Gastroesophageal sphincter (tissue), 4 donors: Measurements from ENCODE around the gene PGR. TPM values are rescaled to one million over a fixed set of nuclear protein-coding genes. Genes with fewer than 3 reads are reported as not detected.
"Not testable (repeated sequence)": the region's sequence is repeated elsewhere in the genome, so short reads cannot be mapped to it uniquely, and the experiment has no call there.

ENCODE experiments used
- ATAC-seq: fragments of 150-250 bp; one replicate; pipeline ENCODE4 v1.9.1; 2016; ENCODE audit warnings: mild to moderate bottlenecking, moderate library complexity
- H3K27ac ChIP-seq, 4 donors: fragments of 200-600 bp; sonication (generic) in 3 of 4; 1 replicate in 3 of 4; 2 replicates in 1 of 4; pipeline ENCODE4 v1.5.1; 2016 to 2019
- H3K27me3 ChIP-seq: fragments of 200-600 bp; sonication (generic); one replicate; pipeline ENCODE4 v1.5.1; 2019
- H3K36me3 ChIP-seq, 2 donors: fragments of 200-600 bp; sonication (generic); one replicate each; pipeline ENCODE4 v1.5.1; 2019; ENCODE audit warnings: control low read depth in 1 of 2
- H3K4me1 ChIP-seq, 3 donors: fragments of 200-600 bp; sonication (generic); 1 replicate in 2 of 3; 2 replicates in 1 of 3; pipeline ENCODE4 v1.5.1; 2016 to 2019; ENCODE audit warnings: control low read depth in 2 of 3
- H3K4me3 ChIP-seq, 2 donors: fragments of 200-600 bp; sonication (generic); one replicate each; pipeline ENCODE4 v1.5.1; 2019; ENCODE audit warnings: mild to moderate bottlenecking in 1 of 2, moderate library complexity in 1 of 2
- H3K9me3 ChIP-seq, 3 donors: fragments of 200-600 bp; sonication (generic); one replicate each; pipeline ENCODE4 v1.5.1; 2017 to 2019; ENCODE audit warnings: control low read depth in 2 of 3
- EP300 ChIP-seq: sonication (generic); formaldehyde crosslinking; IDR thresholded peaks from one replicate; pipeline ENCODE4 v1.6.1; 2017; ENCODE audit warnings: antibody characterized with exemption, mild to moderate bottlenecking
- POLR2A ChIP-seq, 2 donors: fragments of 450-650 bp; IDR thresholded peaks; one replicate each; pipeline ENCODE4 v1.6.1; 2017; ENCODE audit warnings: antibody characterized with exemption in 2 of 2, mild to moderate bottlenecking in 2 of 2, moderate library complexity in 1 of 2
- POLR2AphosphoS5 ChIP-seq: sonication (generic); formaldehyde crosslinking; IDR thresholded peaks from one replicate; pipeline ENCODE4 v1.6.1; 2017; ENCODE audit warnings: antibody characterized with exemption
- WGBS, 2 donors: methylation state at CpG; one replicate each; pipeline ENCODE4 v1.1.5; 2018; ENCODE audit warnings: low coverage in 1 of 2; 5-methylcytosine and 5-hydroxymethylcytosine counted together
- total RNA-seq, 4 donors: library from RNA; depleted of rRNA; stranded (reverse); fragments of >200 nt; gene quantifications; one replicate each; pipeline ENCODE4 v1.1.0, GENCODE V29; 2016
- TF ChIP-seq, protein P1 (sequence below), 4 experiments: fragments of 200-600 bp in 2 of 4; fragments of 450-650 bp in 2 of 4; sonication (generic) in 1 of 4; IDR thresholded peaks; one replicate each; pipeline ENCODE4 v1.5.1; 2017 to 2019; ENCODE audit warnings: antibody characterized with exemption in 4 of 4, mild to moderate bottlenecking in 2 of 4, moderate library complexity in 2 of 4

The PGR gene
- total RNA-seq, 4 donors from 2014 or later = 5.1 to 11.3 (median 9.2) TPM

DNA sequence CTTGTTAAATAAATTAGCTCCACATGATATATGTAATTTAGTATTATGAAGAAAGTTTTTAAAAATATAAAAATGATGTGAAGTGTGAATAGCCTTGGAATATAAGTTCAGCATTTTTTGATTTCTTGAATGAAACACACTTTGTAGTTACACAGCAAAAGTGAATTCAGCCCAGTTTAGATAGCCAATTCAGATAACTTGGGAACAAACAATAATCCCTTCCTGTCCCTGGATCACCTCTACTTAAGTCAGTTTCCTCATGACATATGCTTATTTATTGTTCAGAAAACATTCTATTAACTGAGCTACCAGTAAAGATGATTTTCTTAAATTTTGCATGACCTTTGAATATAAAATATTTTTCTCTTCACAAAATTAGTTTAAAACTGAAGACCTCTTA lies 107.4 kb downstream of the PGR start:
- TF ChIP-seq, protein P1, sequence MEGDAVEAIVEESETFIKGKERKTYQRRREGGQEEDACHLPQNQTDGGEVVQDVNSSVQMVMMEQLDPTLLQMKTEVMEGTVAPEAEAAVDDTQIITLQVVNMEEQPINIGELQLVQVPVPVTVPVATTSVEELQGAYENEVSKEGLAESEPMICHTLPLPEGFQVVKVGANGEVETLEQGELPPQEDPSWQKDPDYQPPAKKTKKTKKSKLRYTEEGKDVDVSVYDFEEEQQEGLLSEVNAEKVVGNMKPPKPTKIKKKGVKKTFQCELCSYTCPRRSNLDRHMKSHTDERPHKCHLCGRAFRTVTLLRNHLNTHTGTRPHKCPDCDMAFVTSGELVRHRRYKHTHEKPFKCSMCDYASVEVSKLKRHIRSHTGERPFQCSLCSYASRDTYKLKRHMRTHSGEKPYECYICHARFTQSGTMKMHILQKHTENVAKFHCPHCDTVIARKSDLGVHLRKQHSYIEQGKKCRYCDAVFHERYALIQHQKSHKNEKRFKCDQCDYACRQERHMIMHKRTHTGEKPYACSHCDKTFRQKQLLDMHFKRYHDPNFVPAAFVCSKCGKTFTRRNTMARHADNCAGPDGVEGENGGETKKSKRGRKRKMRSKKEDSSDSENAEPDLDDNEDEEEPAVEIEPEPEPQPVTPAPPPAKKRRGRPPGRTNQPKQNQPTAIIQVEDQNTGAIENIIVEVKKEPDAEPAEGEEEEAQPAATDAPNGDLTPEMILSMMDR (IDR thresholded peaks at IDR 0.05) = no peak
- TF ChIP-seq POLR2A (IDR thresholded peaks at IDR 0.05) = no peak
- TF ChIP-seq POLR2AphosphoS5 = no peak
- TF ChIP-seq EP300 = no peak
- Histone ChIP-seq H3K27ac (no peak overlapping the region), H3K36me3 (no peaks in the 10 kb centered on the region), H3K9me3 (no peaks in the 10 kb centered on the region), H3K4me3 (no peak overlapping the region), H3K27me3 (no peaks in the 10 kb centered on the region), H3K4me1 (no peaks in the 10 kb centered on the region)
- ATAC-seq = no peak

DNA sequence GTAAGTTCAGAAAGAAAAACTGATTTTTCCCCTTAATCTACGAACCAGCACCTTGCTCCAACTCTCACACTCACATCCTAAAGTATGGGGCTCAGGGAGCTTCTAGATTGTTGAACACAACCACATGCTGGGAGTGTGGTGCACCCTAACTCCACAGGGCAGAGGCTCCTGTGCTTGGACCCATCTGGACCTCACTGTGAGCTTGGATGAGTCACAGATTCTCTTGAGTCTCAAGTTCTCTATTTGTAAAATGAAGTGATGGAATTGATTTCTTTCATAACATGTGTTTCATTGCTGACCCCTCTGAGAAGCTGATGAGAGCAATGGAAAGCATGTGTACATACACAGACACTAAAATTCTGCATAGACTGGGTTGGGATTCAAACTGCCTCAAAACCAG lies 109.7 kb downstream of the PGR start:
- no peaks in the 10 kb centered on the region for H3K9me3 ChIP-seq
- 71 to 88% methylated on average over 1 of the region's 1 CpG for WGBS, 2 donors
- no peak overlapping the region for H3K27ac ChIP-seq
- no peaks in the 10 kb centered on the region for H3K27me3 ChIP-seq
- no peaks in the 10 kb centered on the region for H3K4me1 ChIP-seq
- no peak overlapping the region for H3K4me3 ChIP-seq
- ATAC-seq = no peak
- no peaks in the 10 kb centered on the region for H3K36me3 ChIP-seq
- TF ChIP-seq POLR2AphosphoS5 = no peak
- TF ChIP-seq POLR2A (IDR thresholded peaks at IDR 0.05) = no peak
- no peak for TF ChIP-seq EP300
- TF ChIP-seq, protein P1 (IDR thresholded peaks at IDR 0.05) = no peak

DNA sequence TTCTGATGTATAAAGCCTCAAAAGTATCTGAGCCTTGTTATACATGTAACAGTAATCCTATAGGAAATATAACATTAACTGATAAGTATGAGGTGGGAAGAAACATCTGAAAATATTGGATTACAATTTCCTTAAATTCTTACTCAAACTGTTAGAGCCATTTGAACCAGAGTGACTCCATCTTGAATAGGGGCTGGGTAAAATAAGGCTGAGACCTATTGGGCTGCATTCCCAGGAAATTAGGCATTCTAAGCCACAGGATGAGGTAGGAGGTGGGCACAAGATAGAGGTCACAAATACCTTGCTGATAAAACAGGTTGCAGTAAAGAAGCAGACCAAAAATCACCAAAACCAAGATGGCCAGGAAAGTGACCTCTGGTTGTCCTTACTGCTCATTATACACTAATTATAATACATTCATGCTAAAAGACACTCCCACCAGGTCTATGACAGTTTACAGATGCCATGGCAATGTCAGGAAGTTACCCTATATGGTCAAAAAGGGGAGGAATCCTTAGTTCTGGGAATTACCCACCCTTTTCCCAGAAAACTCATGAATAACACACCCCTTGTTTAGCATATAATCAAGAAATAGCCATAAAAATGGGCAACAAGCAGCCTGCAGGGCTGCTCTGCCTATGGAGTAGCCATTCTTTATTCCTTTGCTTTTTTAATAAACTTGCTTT lies 114.9 kb downstream of the PGR start:
- no peaks in the 10 kb centered on the region for H3K9me3 ChIP-seq
- no peak for TF ChIP-seq POLR2AphosphoS5
- no peaks in the 10 kb centered on the region for H3K4me1 ChIP-seq
- H3K36me3 ChIP-seq = no peaks in the 10 kb centered on the region
- H3K27me3 ChIP-seq = no peaks in the 10 kb centered on the region
- ATAC-seq = no peak
- H3K4me3 ChIP-seq = no peak overlapping the region
- H3K27ac ChIP-seq = no peak overlapping the region

DNA sequence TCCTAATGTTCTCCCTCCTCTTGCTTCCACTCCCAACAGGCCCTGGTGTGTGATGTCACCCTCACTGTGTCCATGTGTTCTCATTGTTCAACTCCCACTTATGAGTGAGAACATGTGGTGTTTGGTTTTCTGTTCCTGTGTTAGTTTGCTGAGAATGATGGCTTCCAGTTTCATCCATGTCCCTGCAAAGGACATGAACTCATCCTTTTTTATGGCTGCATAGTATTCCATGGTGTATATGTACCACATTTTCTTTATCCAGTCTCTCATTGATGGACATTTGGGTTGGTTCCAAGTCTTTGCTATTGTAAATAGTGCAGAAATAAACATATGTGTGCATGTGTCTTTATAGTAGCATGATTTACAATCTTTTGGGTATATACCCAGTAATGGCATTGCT lies 115.9 kb downstream of the PGR start:
- H3K27me3 ChIP-seq, H3K4me1 ChIP-seq, ATAC-seq, H3K36me3 ChIP-seq, H3K27ac ChIP-seq, H3K4me3 ChIP-seq, H3K9me3 ChIP-seq: not testable (repeated sequence)

DNA sequence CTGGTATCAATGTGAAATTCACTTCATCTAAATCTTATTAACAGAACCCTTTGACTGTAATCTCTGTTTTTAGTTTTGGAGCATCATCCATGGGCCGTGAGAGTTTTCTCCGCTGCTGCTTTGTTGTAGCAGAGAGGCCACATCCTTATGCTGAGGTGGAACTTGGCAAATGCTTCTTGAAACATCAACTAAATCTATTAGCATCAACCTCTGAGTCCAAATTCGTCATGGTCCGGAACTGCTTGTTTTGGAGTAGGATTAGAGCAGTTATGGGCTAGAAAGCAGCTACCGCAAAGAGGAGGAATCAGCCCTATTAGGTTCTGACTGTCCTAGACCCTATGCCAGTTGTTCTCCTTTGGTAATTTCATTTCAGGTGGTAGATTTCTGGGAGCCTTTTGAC lies 117.7 kb downstream of the PGR start:
- ATAC-seq = no peak
- 81 to 88% methylated on average over 4 to 5 of the region's 5 CpGs for WGBS, 2 donors

DNA sequence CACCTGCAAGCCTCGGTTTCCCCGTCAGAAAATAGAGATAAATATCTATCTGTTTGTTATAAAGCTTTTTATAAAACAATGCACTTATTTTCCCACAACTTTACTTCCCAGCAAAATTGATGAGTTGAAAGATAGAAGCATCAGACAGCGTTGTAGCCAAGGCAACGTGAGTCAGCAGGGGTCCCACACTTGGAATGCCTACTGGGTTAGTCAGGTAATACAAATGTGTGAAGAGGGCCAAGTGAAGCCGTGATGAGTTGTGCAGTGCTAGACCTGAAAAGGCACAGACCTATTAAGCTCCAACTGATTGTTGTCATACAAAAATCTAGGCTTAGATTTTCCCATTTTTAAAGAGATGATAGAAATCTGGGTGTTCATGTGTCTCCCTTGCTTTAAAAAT lies 118.7 kb downstream of the PGR start:
- Histone ChIP-seq H3K4me1 (no peaks in the 10 kb centered on the region), H3K36me3 (no peaks in the 10 kb centered on the region), H3K27me3 (no peaks in the 10 kb centered on the region), H3K4me3 (no peak overlapping the region), H3K27ac (no peak overlapping the region), H3K9me3 (no peaks in the 10 kb centered on the region)
- ATAC-seq = no peak
- 74 to 82% methylated on average over 5 of the region's 5 CpGs for WGBS, 2 donors
- TF ChIP-seq, protein P1 (IDR thresholded peaks at IDR 0.05) = no peak

More for the DNA sequence above, 117.7 kb downstream of the PGR start:
- Histone ChIP-seq H3K9me3 (no peaks in the 10 kb centered on the region), H3K4me3 (no peak overlapping the region), H3K27ac (no peak overlapping the region), H3K36me3 (no peaks in the 10 kb centered on the region), H3K27me3 (no peaks in the 10 kb centered on the region), H3K4me1 (no peaks in the 10 kb centered on the region)
- TF ChIP-seq EP300 = no peak
- TF ChIP-seq POLR2AphosphoS5 = no peak

DNA sequence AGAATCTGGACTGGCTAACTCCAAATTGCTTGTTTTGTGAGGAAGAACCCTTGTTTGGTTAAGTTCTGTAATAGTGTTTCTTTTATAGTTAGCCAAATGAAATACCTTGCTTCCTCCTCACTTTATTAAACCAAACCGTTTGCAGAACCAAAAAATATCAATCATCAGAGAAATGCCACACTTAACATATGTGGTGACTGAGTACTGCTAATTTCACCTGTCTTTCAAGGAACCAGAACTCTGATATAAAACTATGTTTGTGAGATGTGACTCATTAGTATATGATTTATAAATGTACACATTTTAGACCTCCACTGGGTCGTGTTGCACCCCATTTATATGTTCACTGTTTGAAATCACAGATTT lies 119.9 kb downstream of the PGR start:
- no peaks in the 10 kb centered on the region for H3K36me3 ChIP-seq
- H3K27ac ChIP-seq = no peak overlapping the region
- H3K9me3 ChIP-seq = no peaks in the 10 kb centered on the region
- WGBS, 2 donors = 18 to 31% methylated on average over 2 of the region's 2 CpGs
- no peaks in the 10 kb centered on the region for H3K4me1 ChIP-seq
- TF ChIP-seq, protein P1 (IDR thresholded peaks at IDR 0.05) = no peak
- no peak for TF ChIP-seq POLR2AphosphoS5
- TF ChIP-seq EP300 = no peak
- TF ChIP-seq POLR2A (IDR thresholded peaks at IDR 0.05) = no peak
- H3K4me3 ChIP-seq = no peak overlapping the region
- ATAC-seq = no peak
- no peaks in the 10 kb centered on the region for H3K27me3 ChIP-seq
